GM12878 (cell line): ENCODE data around the gene NUP62. TPM values are rescaled to one million over a fixed set of nuclear protein-coding genes. Genes with fewer than 3 reads are reported as not detected.
A peak's percentile ranks its signal among the peaks of the same experiment; 100 is the strongest.

Source experiments
- ATF7 ChIP-seq: fragments of 450-650 bp; IDR thresholded peaks from 2 replicates; pipeline ENCODE4 v1.6.1; 2016; ENCODE audit warnings: low read depth, mild to moderate bottlenecking
- BCL11A ChIP-seq: IDR thresholded peaks from 2 replicates; pipeline ENCODE4 v1.6.1; 2011; ENCODE audit warnings: low read depth, low read length
- BRCA1 ChIP-seq: IDR thresholded peaks from 2 replicates; pipeline ENCODE4 v1.6.1; 2011; ENCODE audit warnings: low read depth, low read length, improper control_type of control experiment
- DPF2 ChIP-seq: fragments of 450-650 bp; IDR thresholded peaks from 2 replicates; pipeline ENCODE4 v1.6.1; 2017; ENCODE audit warnings: mild to moderate bottlenecking
- E4F1 ChIP-seq: fragments of 450-650 bp; IDR thresholded peaks from 2 replicates; pipeline ENCODE4 v1.6.1; 2018; ENCODE audit warnings: borderline replicate concordance, mild to moderate bottlenecking; ENCODE audit not compliant: partially characterized antibody
- EED ChIP-seq: sonication (generic); IDR thresholded peaks from 2 replicates; pipeline ENCODE4 v1.6.1; 2016; ENCODE audit warnings: antibody characterized with exemption, low read depth
- ELK1 ChIP-seq: IDR thresholded peaks from 2 replicates; pipeline ENCODE4 v1.6.1; 2012; ENCODE audit warnings: low read depth, low read length, improper control_type of control experiment
- FOXM1 ChIP-seq: IDR thresholded peaks from 2 replicates; pipeline ENCODE4 v1.6.1; 2012; ENCODE audit warnings: low read depth, mild to moderate bottlenecking, inconsistent platforms, low read length, moderate library complexity
- JUND ChIP-seq: IDR thresholded peaks from 2 replicates; pipeline ENCODE4 v1.6.1; 2012; ENCODE audit warnings: low read depth, mild to moderate bottlenecking, low read length, improper control_type of control experiment, moderate library complexity
- MTA2 ChIP-seq: fragments of 450-650 bp; IDR thresholded peaks from 2 replicates; pipeline ENCODE4 v1.6.1; 2016; ENCODE audit warnings: low read depth, mild to moderate bottlenecking, moderate library complexity
- MYB ChIP-seq: fragments of 150-350 bp; IDR thresholded peaks from 2 replicates; pipeline ENCODE4 v1.6.1; 2014; ENCODE audit warnings: mild to moderate bottlenecking, low read depth, low read length, borderline replicate concordance
- RAD21 ChIP-seq: IDR thresholded peaks from 2 replicates; pipeline ENCODE4 v1.6.1; 2011; ENCODE audit warnings: mild to moderate bottlenecking, low read depth, low read length, moderate library complexity; ENCODE audit not compliant: insufficient read depth
- RAD51 ChIP-seq: fragments of 450-650 bp; IDR thresholded peaks from 2 replicates; pipeline ENCODE4 v1.6.1; 2016; ENCODE audit warnings: moderate library complexity, mild to moderate bottlenecking, inconsistent platforms
- RB1 ChIP-seq: fragments of 450-650 bp; formaldehyde crosslinking; IDR thresholded peaks from 2 replicates; pipeline ENCODE4 v1.6.1; 2017; ENCODE audit warnings: mild to moderate bottlenecking, borderline replicate concordance
- RUNX3 ChIP-seq: IDR thresholded peaks from 2 replicates; pipeline ENCODE4 v1.6.1; 2012; ENCODE audit warnings: low read length, inconsistent platforms
- TAF1 ChIP-seq: IDR thresholded peaks from 2 replicates; pipeline ENCODE4 v1.6.1; 2011; ENCODE audit warnings: mild to moderate bottlenecking, low read depth, low read length, borderline replicate concordance
- TBL1XR1 ChIP-seq: IDR thresholded peaks from 2 replicates; pipeline ENCODE4 v1.6.1; 2012; ENCODE audit warnings: low read depth, low read length, improper control_type of control experiment
- ZBED1 ChIP-seq: IDR thresholded peaks from 2 replicates; pipeline ENCODE4 v1.6.1; 2016; ENCODE audit warnings: borderline replicate concordance
- ZNF24 ChIP-seq: fragments of 450-650 bp; IDR thresholded peaks from 2 replicates; pipeline ENCODE4 v1.6.1; 2017; ENCODE audit warnings: antibody characterized with exemption, mild to moderate bottlenecking
- polyA plus RNA-seq, 11 experiments: library from polyadenylated mRNA; depleted of rRNA in 4 of 11; unstranded in 6 of 11; stranded (reverse) in 5 of 11; fragments of >200 nt; fragmentation: Nextera tagmentation in 4 of 11; fragmentation: Illumina TruSeq in 1 of 11; extraction: Ambion mirVana in 4 of 11; extraction: Trizol in 1 of 11; gene quantifications; 1 replicate in 1 of 11; 2 replicates in 10 of 11; pipeline versions ENCODE4 v1.2.1 to v1.2.3, GENCODE V29; 2011 to 2016; ENCODE audit warnings: inconsistent platforms in 2 of 11, missing spikeins in 2 of 11, low read depth in 1 of 11
- total RNA-seq, 4 experiments: library from RNA; depleted of rRNA in 3 of 4; stranded (reverse); fragments of >200 nt in 3 of 4; fragmentation: Illumina TruSeq in 1 of 4; extraction: Trizol in 1 of 4; gene quantifications; 2 replicates each; pipeline versions ENCODE4 v1.2.1 to v1.2.3, GENCODE V29; 2013 to 2021
- TF ChIP-seq, protein P1 (sequence below): fragments of 450-650 bp; IDR thresholded peaks from 2 replicates; pipeline ENCODE4 v1.6.1; 2016; ENCODE audit warnings: mild to moderate bottlenecking, moderate library complexity, borderline replicate concordance
- TF ChIP-seq, protein P2 (sequence below): fragments of 450-650 bp; IDR thresholded peaks from 2 replicates; pipeline ENCODE4 v1.6.1; 2014; ENCODE audit warnings: mild to moderate bottlenecking

The NUP62 gene
- total and polyA plus RNA-seq, 10 of the 15 experiments (the other 5 are each of a cell fraction or from before 2014, with no cell fraction given) = 19.5 to 110 (median 66.9) TPM

GRCh38 chr19:49929611-49930482 lies 543 bp upstream of the NUP62 start (continued):
- TF ChIP-seq ELK1 = no peak
- TF ChIP-seq TAF1 = peak; percentile 67; the same call in 1 of the 2 replicates
- TF ChIP-seq, protein P1, sequence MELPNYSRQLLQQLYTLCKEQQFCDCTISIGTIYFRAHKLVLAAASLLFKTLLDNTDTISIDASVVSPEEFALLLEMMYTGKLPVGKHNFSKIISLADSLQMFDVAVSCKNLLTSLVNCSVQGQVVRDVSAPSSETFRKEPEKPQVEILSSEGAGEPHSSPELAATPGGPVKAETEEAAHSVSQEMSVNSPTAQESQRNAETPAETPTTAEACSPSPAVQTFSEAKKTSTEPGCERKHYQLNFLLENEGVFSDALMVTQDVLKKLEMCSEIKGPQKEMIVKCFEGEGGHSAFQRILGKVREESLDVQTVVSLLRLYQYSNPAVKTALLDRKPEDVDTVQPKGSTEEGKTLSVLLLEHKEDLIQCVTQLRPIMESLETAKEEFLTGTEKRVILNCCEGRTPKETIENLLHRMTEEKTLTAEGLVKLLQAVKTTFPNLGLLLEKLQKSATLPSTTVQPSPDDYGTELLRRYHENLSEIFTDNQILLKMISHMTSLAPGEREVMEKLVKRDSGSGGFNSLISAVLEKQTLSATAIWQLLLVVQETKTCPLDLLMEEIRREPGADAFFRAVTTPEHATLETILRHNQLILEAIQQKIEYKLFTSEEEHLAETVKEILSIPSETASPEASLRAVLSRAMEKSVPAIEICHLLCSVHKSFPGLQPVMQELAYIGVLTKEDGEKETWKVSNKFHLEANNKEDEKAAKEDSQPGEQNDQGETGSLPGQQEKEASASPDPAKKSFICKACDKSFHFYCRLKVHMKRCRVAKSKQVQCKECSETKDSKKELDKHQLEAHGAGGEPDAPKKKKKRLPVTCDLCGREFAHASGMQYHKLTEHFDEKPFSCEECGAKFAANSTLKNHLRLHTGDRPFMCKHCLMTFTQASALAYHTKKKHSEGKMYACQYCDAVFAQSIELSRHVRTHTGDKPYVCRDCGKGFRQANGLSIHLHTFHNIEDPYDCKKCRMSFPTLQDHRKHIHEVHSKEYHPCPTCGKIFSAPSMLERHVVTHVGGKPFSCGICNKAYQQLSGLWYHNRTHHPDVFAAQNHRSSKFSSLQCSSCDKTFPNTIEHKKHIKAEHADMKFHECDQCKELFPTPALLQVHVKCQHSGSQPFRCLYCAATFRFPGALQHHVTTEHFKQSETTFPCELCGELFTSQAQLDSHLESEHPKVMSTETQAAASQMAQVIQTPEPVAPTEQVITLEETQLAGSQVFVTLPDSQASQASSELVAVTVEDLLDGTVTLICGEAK = no peak
- no peak for TF ChIP-seq BRCA1
- TF ChIP-seq DPF2 = peak; percentile 62
- no peak for TF ChIP-seq RAD51
- no peak for TF ChIP-seq E4F1
- no peak for TF ChIP-seq FOXM1
- 0 out of 2 replicates have a peak, but pooled peaks have one; percentile 72 for TF ChIP-seq TBL1XR1
- no peak for TF ChIP-seq RAD21
- no peak for TF ChIP-seq JUND
- TF ChIP-seq MYB = no peak
- 0 out of 2 replicates have a peak, but pooled peaks have one; percentile 19 for TF ChIP-seq RUNX3
- TF ChIP-seq RB1 = no peak
- TF ChIP-seq ATF7 = no peak
- no peak for TF ChIP-seq BCL11A
- TF ChIP-seq ZBED1 = peak; percentile 84
- TF ChIP-seq, protein P2, sequence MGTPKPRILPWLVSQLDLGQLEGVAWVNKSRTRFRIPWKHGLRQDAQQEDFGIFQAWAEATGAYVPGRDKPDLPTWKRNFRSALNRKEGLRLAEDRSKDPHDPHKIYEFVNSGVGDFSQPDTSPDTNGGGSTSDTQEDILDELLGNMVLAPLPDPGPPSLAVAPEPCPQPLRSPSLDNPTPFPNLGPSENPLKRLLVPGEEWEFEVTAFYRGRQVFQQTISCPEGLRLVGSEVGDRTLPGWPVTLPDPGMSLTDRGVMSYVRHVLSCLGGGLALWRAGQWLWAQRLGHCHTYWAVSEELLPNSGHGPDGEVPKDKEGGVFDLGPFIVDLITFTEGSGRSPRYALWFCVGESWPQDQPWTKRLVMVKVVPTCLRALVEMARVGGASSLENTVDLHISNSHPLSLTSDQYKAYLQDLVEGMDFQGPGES = no peak
- TF ChIP-seq MTA2 = no peak
- no peak for TF ChIP-seq ZNF24
- TF ChIP-seq EED = no peak
